GM18868 (cell line): ENCODE measurements around the gene EFNA4.

Experiments used
- ATAC-seq: cut with Tn5 transposase; IDR thresholded peaks from one replicate; pipeline ENCODE4 v1.9.1; 2021; ENCODE audit warnings: mild to moderate bottlenecking, moderate library complexity; ENCODE audit not compliant: unreplicated experiment

EFNA4 gene

DNA sequence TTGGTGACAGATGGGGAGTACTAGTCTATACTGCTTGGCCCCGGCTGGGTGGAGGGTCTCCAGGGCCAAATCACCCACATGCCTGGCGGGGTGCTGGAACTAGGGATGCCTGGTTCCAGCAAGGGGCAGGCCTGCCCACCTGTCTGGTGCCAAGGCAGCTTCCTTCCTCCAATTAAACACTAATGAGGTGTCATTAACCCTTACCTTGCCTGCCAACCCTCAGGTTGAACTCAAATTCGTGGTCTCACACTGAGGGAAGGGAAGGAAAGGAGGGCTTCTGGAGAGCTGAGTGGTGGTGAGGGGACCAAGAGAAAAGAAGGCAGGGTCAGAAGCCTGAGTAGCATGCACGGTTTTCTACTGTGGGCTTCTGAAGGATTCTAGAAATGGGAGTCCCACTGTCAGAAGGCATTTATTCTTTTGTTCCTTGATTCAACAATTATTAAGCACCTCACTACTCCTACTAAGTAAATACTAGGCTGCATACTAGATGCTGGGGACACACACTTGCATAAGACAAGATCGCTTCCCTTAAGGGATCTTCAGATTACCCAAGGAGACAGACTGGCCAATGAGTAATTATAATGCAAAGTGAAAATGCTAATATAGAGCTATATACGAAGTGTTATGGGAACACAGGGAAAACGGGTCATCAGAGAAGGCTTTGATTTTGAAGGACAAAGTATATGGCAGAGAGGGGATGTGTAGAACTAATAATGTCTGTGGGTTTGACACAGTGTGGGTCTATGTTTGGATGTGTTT is 9.2 kb downstream of the EFNA4 start:
- ATAC-seq, result no peak

GRCh38 chr1:155073377-155074242 is 10.1 kb downstream of the EFNA4 start:
- no peak for ATAC-seq

DNA sequence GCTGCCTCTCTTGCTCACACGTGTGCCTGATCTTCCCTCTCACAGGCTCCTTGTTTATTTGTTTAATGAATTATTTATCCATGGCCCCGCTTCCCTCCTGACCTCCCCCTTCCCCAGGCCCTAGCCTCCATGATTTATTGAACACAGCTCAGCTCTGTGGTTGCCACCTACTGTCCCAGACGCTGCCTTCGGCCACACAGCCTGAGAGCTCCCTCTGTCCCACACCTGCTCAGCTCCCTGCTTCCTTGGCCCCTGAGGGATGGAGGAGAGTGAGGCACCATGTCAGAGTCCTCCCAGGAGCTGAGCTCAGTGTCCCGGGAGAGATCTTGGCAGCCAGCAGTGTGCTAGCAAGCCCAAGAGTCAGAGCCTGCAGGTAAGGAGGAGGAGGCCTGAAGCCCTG is 12.0 kb downstream of the EFNA4 start:
- ATAC-seq, result no peak

DNA sequence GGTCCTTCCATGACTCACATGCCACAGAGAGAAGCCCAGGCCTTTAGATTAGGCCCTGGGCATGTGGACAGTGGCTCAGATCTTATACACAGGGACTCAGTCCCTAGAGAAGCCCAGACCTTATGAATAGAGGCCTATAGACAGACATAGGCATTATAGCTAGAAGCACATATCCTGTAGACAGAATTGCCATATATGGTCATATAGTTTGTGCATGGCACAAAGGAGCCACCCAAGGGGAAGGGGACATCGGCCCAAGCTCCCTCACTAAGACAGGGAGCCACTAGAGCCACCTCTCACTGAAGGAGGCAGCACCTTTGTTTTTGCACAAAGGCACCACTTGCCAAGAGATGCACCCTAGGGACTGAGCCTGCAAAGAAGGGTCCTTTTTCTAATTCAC is 12.8 kb downstream of the EFNA4 start:
- ATAC-seq, result no peak

- no peak for ATAC-seq
These were observed 13.8 kb downstream of the EFNA4 start for GRCh38 chr1:155077346-155077745.

- ATAC-seq, result no peak
These were observed 14.4 kb downstream of the EFNA4 start for GRCh38 chr1:155077758-155078445.

DNA sequence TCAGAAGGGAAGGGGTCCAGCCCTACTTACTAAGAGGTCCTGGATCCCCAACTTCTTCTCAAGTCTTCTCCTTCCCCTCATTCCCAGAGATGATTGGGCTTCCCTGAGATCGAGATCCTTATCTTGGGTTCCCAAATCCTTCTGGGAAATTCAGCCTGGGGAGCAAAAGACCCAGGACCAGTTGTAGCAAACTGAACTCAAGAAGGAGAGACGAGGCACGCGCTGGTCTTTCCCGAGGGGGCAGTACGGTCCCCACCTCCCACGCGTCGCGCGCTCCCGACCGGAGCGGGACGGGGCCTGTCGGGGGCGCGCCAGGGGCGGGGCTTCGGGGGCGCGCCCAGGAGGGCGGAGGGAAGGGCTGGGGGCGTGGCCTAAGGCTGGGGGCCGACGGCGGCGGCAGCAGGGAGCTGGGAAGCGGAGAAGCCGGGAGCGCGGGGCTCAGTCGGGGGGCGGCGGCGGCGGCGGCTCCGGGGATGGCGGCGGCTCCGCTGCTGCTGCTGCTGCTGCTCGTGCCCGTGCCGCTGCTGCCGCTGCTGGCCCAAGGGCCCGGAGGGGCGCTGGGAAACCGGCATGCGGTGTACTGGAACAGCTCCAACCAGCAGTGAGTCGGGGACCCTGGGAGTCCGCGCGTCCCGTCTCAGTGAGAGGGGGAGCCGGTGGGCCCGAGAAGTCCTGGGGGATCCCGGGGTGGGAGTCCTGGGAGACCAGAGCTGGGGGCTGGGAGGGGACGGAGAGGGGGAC is 15.1 kb downstream of the EFNA4 start, which contains the start of gene EFNA3:
TSS of gene EFNA3 (plus strand) at position 369 of the 741 bp plus-strand sequence. CDS start at position 474, 105 bp downstream.
- no peak for ATAC-seq

- no peak for ATAC-seq
These were observed 15.6 kb downstream of the EFNA4 start for GRCh38 chr1:155079210-155079486.

- no peak for ATAC-seq
These were observed 16.2 kb downstream of the EFNA4 start for GRCh38 chr1:155079487-155080311.

DNA sequence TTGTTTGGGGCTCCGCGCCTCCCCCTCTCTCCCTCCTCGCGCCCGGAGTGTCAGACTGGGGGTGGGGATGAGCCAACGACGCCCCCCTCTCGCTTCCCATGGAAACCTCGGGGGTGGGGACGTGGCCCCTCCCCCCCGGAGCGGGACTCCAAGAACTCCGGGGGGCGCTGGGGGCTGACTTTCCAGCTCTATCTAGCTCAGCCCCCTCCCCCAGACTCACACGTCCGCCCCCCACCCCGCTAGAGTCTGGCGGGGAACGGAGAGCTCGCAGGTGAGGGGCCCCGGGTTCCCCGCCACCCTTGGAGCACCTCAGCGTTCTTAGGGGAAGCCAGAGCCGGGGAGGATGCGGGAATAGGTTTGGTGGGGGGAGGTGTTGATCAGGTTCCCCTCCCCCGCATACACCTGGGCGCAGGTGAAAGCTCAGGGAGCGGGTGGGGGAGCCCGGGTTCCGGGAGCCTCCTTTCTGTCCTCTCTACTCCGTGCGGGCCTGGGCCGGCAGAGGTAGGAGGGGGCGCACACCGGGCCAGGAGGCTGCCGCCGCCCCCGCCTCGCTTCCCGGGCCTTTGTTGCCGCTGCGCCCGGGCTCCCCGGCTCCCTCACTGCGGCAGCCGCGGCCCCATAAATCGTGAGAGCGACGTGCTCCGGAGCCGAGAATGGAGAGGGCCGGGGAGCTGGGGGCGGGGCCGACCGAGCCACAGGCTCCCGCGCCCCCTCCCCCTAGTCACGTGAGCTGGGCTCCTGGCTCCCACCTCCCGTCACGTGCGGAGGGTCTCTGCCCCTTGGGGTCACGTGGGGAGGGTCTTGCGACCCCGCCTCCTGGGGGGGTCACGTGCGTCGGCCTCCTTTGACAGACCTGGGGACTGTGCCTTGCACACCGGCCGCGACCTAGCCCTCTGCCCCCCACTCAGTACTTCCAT is 17.0 kb downstream of the EFNA4 start:
- no peak for ATAC-seq

DNA sequence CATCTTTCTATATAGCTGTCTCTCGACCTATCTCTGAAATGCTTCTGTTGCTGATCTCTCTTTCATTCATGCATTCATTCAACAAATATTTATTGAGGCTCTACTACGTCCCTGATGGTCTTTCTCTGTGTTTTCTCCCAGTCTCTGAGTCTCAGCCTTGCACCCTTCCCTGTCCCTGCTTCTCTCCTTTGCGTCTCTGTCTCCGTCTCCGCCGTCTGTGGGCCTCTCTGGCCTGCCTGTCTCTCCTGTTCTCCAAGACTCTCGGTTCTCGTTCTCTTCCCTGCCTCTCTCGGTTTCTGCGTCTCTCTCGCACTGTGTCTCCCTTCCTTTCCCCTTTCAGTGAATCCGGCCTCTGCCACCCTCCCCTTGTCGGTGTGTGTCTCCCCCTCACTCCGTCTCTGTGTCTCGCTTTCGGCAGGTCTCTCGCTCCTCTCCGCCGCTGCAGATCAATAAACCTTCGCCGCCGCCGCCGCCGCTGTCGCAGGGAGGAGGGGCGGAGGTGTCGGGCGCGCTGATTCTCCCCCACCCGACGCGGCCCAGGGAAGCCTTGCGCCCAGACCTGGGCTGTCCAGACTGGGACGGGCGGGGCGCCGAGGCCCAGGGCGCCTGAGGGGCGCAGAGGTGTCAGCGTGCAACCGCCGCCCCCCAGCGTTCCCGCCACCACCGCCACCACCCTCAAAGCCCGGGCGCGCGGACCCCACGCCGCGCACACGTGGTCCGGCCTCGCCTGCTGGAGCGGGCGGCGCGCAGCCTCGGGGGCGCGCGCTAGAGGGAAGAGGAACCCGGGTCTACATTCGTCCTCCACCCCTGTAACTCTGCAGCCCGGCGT is 18.1 kb downstream of the EFNA4 start:
- no peak for ATAC-seq

- ATAC-seq, result no peak
These were observed 18.9 kb downstream of the EFNA4 start for GRCh38 chr1:155082301-155083051.

DNA sequence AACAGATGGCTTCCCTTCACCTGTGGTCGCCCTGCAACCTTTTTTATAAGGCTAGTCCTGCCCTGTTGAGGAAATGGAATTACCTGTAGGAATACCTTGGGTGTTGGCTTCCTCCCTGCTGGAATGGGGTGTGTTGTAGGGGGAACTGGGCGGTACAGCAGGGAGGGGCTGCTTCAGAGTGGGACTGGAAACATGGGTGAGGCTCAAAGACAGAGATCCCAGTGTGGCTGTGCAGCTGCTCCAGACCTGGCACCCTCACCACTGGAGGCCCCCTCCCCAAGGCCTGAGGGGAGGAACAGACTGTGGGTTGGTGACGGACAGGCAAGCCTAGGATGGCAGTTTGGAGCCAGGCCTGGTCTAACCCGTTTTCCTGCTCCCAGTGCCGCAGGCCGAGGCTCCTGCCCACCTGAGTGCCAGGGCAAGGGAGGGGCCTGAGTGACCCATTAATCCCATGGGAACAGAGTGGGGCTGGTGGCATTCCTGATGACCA is 19.6 kb downstream of the EFNA4 start:
- no peak for ATAC-seq

- no peak for ATAC-seq
These were observed 20.6 kb downstream of the EFNA4 start for GRCh38 chr1:155083865-155084721.

GRCh38 chr1:155084722-155085503 is 21.4 kb downstream of the EFNA4 start:
- peak; percentile 72 for ATAC-seq
